ENCODE data around the gene FERMT2.
"Not testable (repeated sequence)": the region's sequence is repeated elsewhere in the genome, so short reads cannot be mapped to it uniquely, and the experiment has no call there.

The FERMT2 gene

GRCh38 chr14:52944254-52944653 is 6.6 kb downstream of the FERMT2 start:
- DNase-seq, result no peak

DNA sequence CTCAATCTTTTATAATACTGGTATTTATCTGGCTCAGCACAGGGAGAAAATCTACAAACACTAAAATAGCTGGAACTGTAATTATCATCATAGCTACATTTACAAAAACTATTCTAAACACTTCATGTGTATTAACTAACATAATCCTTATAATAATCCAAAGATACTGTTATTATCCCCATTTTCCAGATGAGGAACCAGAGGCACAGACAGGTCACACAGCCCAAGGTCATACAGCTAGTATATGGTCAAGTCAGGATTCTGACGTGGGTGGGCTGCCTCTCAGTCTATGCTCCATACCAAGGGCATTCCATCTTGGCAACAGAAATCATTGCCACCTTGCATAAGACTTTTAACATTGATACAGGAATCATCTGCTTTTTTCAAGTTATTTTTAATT is 11.4 kb downstream of the FERMT2 start:
- no peak for DNase-seq

DNA sequence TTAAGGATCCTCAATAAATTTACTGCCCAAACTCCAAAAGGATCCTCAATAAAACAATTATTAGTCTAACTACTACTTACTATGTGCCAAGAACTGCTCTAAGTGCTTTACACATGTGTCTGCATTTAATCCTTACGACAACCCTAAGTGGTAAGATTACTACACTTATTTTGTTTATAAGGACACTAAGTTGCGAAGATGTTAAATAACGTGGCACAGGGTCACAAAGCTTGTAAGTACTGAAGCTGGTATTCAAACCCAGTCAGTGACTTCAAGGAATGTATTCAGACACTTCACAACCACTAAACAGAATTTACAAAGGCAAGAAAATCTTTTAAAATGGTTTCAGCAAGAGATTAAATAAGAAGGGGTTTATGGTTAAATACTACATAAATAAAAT is 13.0 kb downstream of the FERMT2 start:
- no peak for DNase-seq

DNA sequence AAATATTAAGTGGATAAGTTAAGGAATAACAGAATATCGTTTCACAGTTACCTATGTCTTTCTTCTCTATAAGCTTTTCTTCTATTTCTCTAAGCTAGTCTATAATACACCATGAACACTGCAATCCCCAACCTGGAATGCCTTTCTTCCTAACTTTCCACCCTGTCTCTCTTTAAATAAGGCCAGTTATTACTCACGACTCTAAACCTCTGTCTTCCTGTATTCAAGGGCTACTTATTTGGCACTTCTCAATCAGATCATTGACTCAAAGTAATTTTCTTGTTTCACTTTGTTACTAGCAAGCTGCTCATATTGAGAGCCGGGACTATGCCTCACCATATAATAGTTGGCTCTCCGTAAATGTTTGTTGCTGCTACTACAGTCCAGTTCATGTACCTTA is 13.5 kb downstream of the FERMT2 start:
- DNase-seq, result no peak

DNA sequence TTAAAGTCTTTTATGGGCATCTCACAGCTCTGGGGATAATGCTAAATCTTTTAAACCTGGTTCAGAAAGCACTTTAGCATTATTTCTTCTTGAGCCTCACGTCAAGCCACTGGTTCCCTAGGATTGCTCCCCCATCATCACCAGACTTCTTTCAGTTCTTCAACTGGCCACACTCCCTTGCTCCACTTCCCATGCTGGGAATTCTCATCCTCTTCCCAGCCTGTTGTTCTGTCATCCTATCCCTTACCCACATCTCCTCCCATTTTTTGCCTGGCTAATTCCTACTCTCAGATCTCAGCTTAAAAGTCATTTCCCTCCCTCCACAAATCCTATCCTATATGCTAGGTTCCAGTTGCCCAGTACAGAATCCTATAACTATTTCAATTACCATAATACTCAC is 14.4 kb downstream of the FERMT2 start:
- no peak for DNase-seq

GRCh38 chr14:52935833-52936232 is 15.0 kb downstream of the FERMT2 start:
- no peak for DNase-seq

DNA sequence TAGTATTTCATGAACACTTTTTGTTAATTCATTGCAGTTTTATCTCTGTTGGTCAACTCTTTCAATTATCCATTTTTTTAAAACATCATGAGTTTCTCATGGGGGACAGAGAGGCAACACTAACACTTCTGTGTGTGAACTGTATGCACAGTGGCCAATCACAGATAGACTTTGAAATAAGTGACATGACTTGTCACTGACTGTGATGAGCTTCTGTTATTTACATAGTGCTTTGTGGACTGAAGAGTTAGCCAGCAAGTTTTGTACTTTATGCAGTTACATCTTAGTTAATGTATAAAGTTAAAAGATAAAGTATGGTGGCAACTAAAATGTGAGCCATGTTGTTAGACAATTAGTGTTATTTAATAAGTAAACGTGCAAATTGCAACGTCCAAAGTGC is 16.1 kb downstream of the FERMT2 start:
- no peak for DNase-seq

GRCh38 chr14:52929192-52929807 is 21.6 kb downstream of the FERMT2 start:
- DNase-seq, result no peak

DNA sequence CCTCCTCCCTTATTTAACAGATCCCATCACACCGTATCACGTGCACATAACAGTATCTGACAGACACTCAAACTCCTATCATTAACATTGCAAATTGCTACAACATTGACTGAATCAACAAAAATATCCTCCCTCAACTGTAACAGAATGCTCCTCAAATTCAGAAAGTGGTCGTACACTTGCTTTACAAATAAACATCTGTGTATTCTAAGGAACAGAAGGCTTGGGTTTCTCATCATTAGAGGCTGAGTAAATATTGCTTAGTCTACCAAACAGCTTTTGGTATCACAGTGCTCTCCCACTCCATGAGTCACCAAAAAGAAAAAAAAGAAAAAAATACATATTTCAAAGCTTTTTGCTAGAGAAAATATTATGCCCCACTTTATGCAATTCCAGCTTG is 23.9 kb downstream of the FERMT2 start:
- no peak for DNase-seq

GRCh38 chr14:52923902-52924575 is 26.8 kb downstream of the FERMT2 start:
- DNase-seq, result no peak

- no peak for DNase-seq
Observed at GRCh38 chr14:52922656-52923055, 28.2 kb downstream of the FERMT2 start.

GRCh38 chr14:52922059-52922458 is 28.8 kb downstream of the FERMT2 start:
- DNase-seq, result no peak

- DNase-seq, result not testable (repeated sequence)
Observed at GRCh38 chr14:52920411-52920810, 30.4 kb downstream of the FERMT2 start.

GRCh38 chr14:52919971-52920370 is 30.9 kb downstream of the FERMT2 start:
- no peak for DNase-seq

- DNase-seq, result no peak
Observed at GRCh38 chr14:52918486-52918885, 32.4 kb downstream of the FERMT2 start.

DNA sequence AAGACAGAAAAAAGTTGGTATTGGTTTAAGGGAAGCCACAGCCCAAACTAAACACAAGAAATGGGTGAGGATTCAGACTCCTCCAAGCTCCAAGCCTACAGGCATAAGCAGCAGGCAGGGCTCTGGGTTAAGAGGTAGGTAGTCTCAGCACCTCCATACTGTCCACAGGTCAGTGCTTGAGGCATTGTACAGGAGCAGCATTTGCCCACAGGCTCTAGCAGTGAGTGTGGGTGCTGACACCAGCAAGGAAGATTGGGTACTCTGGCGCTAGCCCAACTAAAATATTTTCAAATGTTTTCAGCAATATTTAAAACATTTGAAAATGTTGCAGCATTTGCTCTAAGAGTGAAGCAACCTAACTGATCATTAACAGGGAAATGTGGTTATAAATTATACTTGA is 33.1 kb downstream of the FERMT2 start:
- DNase-seq, result no peak

DNA sequence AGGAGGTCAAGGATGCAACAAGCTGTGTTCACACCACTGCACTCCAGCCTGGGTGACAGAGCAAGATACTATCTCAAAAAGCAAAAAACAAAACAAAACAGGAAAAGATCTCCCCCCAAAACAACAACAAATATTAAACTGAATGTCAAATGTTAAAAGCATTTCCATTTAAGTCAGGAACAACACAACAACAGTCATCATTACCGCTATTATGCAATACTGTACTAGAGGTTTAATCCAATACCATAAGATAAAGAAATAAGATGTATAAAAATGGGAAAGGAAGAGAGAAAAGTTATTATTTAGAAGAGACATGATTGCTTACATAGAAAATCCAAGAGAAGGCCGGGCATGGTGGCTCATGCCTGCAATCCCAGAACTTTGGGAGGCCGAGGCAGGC is 36.6 kb downstream of the FERMT2 start:
- no peak for DNase-seq

- no peak for DNase-seq
Observed at GRCh38 chr14:52913271-52913670, 37.6 kb downstream of the FERMT2 start.

GRCh38 chr14:52911904-52912303 is 38.9 kb downstream of the FERMT2 start:
- DNase-seq, result no peak

DNA sequence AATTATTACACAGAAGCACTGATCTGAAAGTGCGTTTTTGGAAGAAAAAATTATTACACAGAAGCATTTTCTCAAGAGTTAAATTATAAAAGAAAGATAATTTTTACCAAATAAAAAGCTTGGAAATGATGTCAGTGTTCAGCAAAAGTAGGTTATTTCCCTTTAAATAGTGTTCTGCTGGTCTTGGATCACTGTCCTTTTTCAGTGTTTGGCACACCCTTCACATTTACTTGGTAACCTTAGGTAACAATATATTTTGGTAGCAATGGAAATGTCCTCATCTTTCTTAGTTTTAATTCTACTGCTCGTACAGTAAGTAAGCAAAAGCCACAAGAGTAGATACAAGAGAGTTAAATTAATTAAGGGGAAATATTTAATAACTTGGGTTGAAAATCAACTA is 40.3 kb downstream of the FERMT2 start:
- DNase-seq, result no peak

- DNase-seq, result no peak
Observed at GRCh38 chr14:52907949-52908348, 42.9 kb downstream of the FERMT2 start.

DNA sequence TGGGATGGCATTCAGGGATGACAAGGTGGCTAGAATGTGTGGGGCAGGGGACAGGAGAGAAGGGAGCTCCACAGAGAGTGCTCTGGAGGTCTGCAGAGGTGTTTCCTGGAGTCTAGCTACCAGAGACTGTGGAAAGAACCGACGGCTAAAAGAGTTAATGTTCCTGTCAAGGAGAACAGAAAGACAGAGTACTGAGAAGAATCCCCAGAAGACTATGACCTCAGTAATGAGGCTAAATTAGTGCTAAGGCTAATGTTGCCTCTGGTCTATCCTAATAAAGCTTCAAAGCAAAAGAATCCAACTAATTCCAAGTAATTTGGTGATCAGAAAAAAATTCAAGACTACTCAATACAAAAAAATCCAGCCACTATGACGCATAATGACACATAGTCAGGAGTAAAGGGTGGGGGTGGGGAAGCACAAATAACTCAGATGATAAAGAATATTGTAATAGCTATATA is 44.7 kb downstream of the FERMT2 start:
- no peak for DNase-seq

DNA sequence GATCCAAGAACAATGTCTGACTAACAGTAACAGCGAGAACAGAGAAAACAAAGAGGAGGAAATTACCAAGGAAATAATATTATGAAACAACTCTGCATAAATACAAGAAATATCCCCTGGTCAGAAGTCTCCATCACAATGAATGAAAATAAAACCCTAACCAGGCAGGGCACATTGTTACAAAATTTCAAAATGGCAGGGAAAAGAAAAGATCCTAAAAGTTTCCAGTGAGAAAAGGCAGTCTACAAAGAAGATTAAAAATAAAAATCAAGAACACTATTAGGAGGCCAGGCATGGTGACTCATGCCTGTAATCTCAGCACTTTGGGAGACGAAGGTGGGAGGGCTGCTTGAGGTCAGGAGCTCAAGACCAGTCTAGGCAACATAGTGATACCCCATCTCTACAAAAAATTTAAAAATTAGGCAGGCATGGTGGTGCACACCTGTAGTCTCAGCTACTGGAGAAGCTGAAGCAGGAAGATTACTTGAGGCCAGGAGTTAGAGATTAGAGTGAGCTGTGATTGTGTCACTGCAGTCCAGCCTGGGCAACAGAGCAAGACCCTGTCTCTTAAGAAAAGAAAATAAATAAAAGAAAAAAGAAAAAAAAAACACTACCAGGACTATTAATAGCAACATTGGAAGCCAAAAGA is 47.8 kb downstream of the FERMT2 start:
- DNase-seq, result no peak

DNA sequence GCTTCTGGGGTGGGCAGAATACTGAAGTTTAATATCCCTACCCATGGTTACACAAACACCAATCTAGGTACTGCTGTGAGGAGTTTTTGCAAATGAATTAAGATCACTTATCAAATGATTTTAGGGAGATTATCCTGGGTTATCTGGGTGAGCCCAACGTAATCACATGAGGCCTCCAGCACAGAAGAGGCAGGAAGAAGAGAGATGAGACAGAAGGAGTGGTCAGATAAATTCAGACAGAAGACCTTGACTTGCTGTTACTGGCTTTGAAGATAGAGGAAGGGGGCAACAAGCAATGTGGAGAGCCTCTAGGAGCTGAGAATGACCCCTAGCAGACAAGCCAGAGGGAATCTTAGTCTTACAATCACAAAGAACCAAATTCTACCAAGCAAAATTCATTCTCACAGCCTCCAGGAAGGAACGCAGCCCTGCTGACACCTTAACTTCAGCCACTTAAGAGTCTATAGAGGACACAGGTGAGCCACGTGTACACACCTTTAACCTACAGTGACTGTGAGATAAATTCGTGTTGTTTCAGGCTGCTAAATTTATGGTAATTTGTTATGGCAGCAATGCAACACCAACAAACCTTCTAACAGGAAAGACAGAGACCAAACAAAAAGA is 49.4 kb downstream of the FERMT2 start:
- no peak for DNase-seq

All from DMS 273 treated with DMSO at 0.1 percent for 48 hours (cell line).